Measurements from ENCODE around the gene RPS5.

GRCh38 chr19:58362272-58362994, 24.6 kb upstream of the RPS5 start, which contains the start of gene ZNF497:
- TF ChIP-seq CTCF (IDR thresholded peaks at IDR 0.05; ENCODE audit: low read depth, low read length) (peak; percentile 5; the same call in 1 of the 2 replicates), EZH2phosphoT487 (IDR thresholded peaks at IDR 0.05; ENCODE audit: low read depth) (no peak)

All from OCI-LY3 (cell line).